Karpas-422 (cell line): ENCODE data around the gene SNRPN. TPM values are rescaled to one million over a fixed set of nuclear protein-coding genes. Genes with fewer than 3 reads are reported as not detected.
"Not testable (repeated sequence)": the region's sequence is repeated elsewhere in the genome, so short reads cannot be mapped to it uniquely, and the experiment has no call there.

Source experiments
- DNase-seq: peaks from one replicate; pipeline ENCODE4 v3.0.0-alpha.2; 2015
- H2AFZ ChIP-seq: fragments of 200-600 bp; sonication (generic); 2 replicates; pipeline ENCODE4 v1.6.1; 2014; ENCODE audit warnings: antibody characterized with exemption, low read length, mixed read lengths
- H3K27ac ChIP-seq: fragments of 200-600 bp; sonication (generic); 2 replicates; pipeline ENCODE4 v1.5.1; 2014; ENCODE audit warnings: mild to moderate bottlenecking, low read length, moderate library complexity
- H3K27me3 ChIP-seq: fragments of 200-600 bp; sonication (generic); 2 replicates; pipeline ENCODE4 v1.6.1; 2014; ENCODE audit warnings: low read length, mixed read lengths
- H3K36me3 ChIP-seq: fragments of 200-600 bp; sonication (generic); 2 replicates; pipeline ENCODE4 v1.6.1; 2014; ENCODE audit warnings: low read length, mixed read lengths; ENCODE audit not compliant: insufficient read depth
- H3K4me1 ChIP-seq: fragments of 200-600 bp; sonication (generic); 2 replicates; pipeline ENCODE4 v1.6.1; 2014; ENCODE audit warnings: mild to moderate bottlenecking, low read length, mixed read lengths
- H3K4me2 ChIP-seq: fragments of 200-600 bp; sonication (generic); 2 replicates; pipeline ENCODE4 v1.6.1; 2014; ENCODE audit warnings: low read length, low read depth, mild to moderate bottlenecking; ENCODE audit not compliant: poor library complexity, severe bottlenecking
- H3K4me3 ChIP-seq: fragments of 200-600 bp; sonication (generic); 2 replicates; pipeline ENCODE4 v1.5.1; 2014; ENCODE audit warnings: mild to moderate bottlenecking, antibody characterized with exemption, low read length, mixed read lengths
- H3K79me2 ChIP-seq: fragments of 200-600 bp; sonication (generic); 2 replicates; pipeline ENCODE4 v1.6.1; 2014; ENCODE audit warnings: mild to moderate bottlenecking, low read length, mixed read lengths
- H3K9ac ChIP-seq: fragments of 200-600 bp; sonication (generic); 2 replicates; pipeline ENCODE4 v1.6.0; 2014; ENCODE audit warnings: low read length
- H3K9me2 ChIP-seq: fragments of 200-600 bp; sonication (generic), shearing (Covaris generic); replicated peaks from 2 replicates; pipeline ENCODE4 v1.6.0; 2014; ENCODE audit warnings: mild to moderate bottlenecking, low read length, moderate library complexity; ENCODE audit not compliant: insufficient read depth
- H3K9me3 ChIP-seq: fragments of 300-700, 200-600 bp; sonication (generic); 2 replicates; pipeline ENCODE4 v1.6.1; 2014; ENCODE audit warnings: low read length, mixed read lengths
- H4K20me1 ChIP-seq: fragments of 200-600 bp; sonication (generic); 2 replicates; pipeline ENCODE4 v1.6.1; 2014; ENCODE audit warnings: mild to moderate bottlenecking, antibody characterized with exemption, low read length, low read depth; ENCODE audit not compliant: insufficient read depth
- total RNA-seq: library from RNA; depleted of rRNA; stranded (reverse); fragments of >200 nt; shearing (Covaris generic); gene quantifications from 2 replicates; pipeline ENCODE4 v1.2.3, GENCODE V29; 2014; ENCODE audit warnings: low replicate concordance

SNRPN gene
- total RNA-seq, 1 experiment from 2014 or later: 116 TPM

- not testable (repeated sequence) for H3K79me2 ChIP-seq, H3K27ac ChIP-seq, H3K27me3 ChIP-seq, H3K9me3 ChIP-seq, H3K4me2 ChIP-seq, H2AFZ ChIP-seq, H4K20me1 ChIP-seq, H3K9me2 ChIP-seq, H3K4me3 ChIP-seq, H3K9ac ChIP-seq, H3K4me1 ChIP-seq, DNase-seq
- H3K36me3 ChIP-seq: peaks cover 22% of the 10 kb centered on the region
These were observed 17.9 kb downstream of the SNRPN start for GRCh38 chr15:24972707-24973106.

GRCh38 chr15:24976932-24977331 lies 22.1 kb downstream of the SNRPN start:
- Histone ChIP-seq H3K36me3 (peaks cover 38% of the 10 kb centered on the region), H3K9me2 (no peaks in the 10 kb centered on the region), H3K79me2 (no peaks in the 10 kb centered on the region), H4K20me1 (no peaks in the 10 kb centered on the region), H2AFZ (no peak overlapping the region), H3K9me3 (peaks cover 7% of the 10 kb centered on the region; the same call in 1 of the 2 replicates), H3K9ac (no peak overlapping the region), H3K27ac (no peak overlapping the region), H3K4me1 (no peaks in the 10 kb centered on the region), H3K27me3 (no peaks in the 10 kb centered on the region), H3K4me3 (no peak overlapping the region), H3K4me2 (no peak overlapping the region)
- DNase-seq: no peak

- H3K9ac ChIP-seq: no peak overlapping the region
These were observed 22.9 kb downstream of the SNRPN start for GRCh38 chr15:24977686-24978085.

GRCh38 chr15:24985224-24985623 lies 30.4 kb downstream of the SNRPN start:
- H3K4me2 ChIP-seq: no peak overlapping the region
- no peaks in the 10 kb centered on the region for H4K20me1 ChIP-seq
- peaks cover 16% of the 10 kb centered on the region for H3K79me2 ChIP-seq
- H3K9me3 ChIP-seq: peaks cover 43% of the 10 kb centered on the region
- H3K4me3 ChIP-seq: no peak overlapping the region
- H3K27me3 ChIP-seq: no peaks in the 10 kb centered on the region
- no peak overlapping the region for H3K27ac ChIP-seq
- peaks cover 81% of the 10 kb centered on the region for H3K36me3 ChIP-seq
- H2AFZ ChIP-seq: no peak overlapping the region
- no peak for DNase-seq
- no peaks in the 10 kb centered on the region for H3K4me1 ChIP-seq
- no peaks in the 10 kb centered on the region for H3K9me2 ChIP-seq
- H3K9ac ChIP-seq: no peak overlapping the region

More at GRCh38 chr15:24977686-24978085, 22.9 kb downstream of the SNRPN start:
- Histone ChIP-seq H3K36me3 (peaks cover 46% of the 10 kb centered on the region), H3K4me2 (no peak overlapping the region), H3K27me3 (no peaks in the 10 kb centered on the region), H3K4me1 (no peaks in the 10 kb centered on the region), H3K9me3 (peaks cover 10% of the 10 kb centered on the region; the same call in 1 of the 2 replicates), H3K27ac (no peak overlapping the region), H2AFZ (no peak overlapping the region), H3K79me2 (no peaks in the 10 kb centered on the region), H3K9me2 (no peaks in the 10 kb centered on the region), H4K20me1 (no peaks in the 10 kb centered on the region), H3K4me3 (no peak overlapping the region)
- DNase-seq: no peak

- DNase-seq: no peak
- Histone ChIP-seq H3K9ac (no peak overlapping the region), H3K9me2 (no peaks in the 10 kb centered on the region), H3K4me2 (no peak overlapping the region), H2AFZ (no peak overlapping the region), H3K4me1 (no peaks in the 10 kb centered on the region), H3K36me3 (peaks cover 81% of the 10 kb centered on the region), H4K20me1 (no peaks in the 10 kb centered on the region), H3K27me3 (no peaks in the 10 kb centered on the region), H3K9me3 (peaks cover 48% of the 10 kb centered on the region), H3K79me2 (peaks cover 17% of the 10 kb centered on the region), H3K4me3 (no peak overlapping the region), H3K27ac (no peak overlapping the region)
These were observed 31.9 kb downstream of the SNRPN start for GRCh38 chr15:24986653-24987052.

GRCh38 chr15:25019434-25019833 lies 64.6 kb downstream of the SNRPN start:
- H3K9ac ChIP-seq: no peak overlapping the region
- H3K79me2 ChIP-seq: no peaks in the 10 kb centered on the region
- H3K36me3 ChIP-seq: peaks cover 31% of the 10 kb centered on the region
- no peaks in the 10 kb centered on the region for H4K20me1 ChIP-seq
- H2AFZ ChIP-seq: no peak overlapping the region
- no peaks in the 10 kb centered on the region for H3K27me3 ChIP-seq
- no peak overlapping the region for H3K27ac ChIP-seq
- no peak for DNase-seq
- no peaks in the 10 kb centered on the region for H3K4me1 ChIP-seq
- no peak overlapping the region for H3K4me2 ChIP-seq
- no peaks in the 10 kb centered on the region for H3K9me2 ChIP-seq
- H3K4me3 ChIP-seq: no peak overlapping the region
- peaks cover 33% of the 10 kb centered on the region for H3K9me3 ChIP-seq

- H3K4me2 ChIP-seq: no peak overlapping the region
- no peak overlapping the region for H3K4me3 ChIP-seq
- H3K27ac ChIP-seq: no peak overlapping the region
- no peaks in the 10 kb centered on the region for H3K4me1 ChIP-seq
- no peaks in the 10 kb centered on the region for H4K20me1 ChIP-seq
- H3K79me2 ChIP-seq: no peaks in the 10 kb centered on the region
- no peak overlapping the region for H2AFZ ChIP-seq
- peaks cover 34% of the 10 kb centered on the region for H3K9me3 ChIP-seq
- H3K9ac ChIP-seq: no peak overlapping the region
- no peak for DNase-seq
- H3K9me2 ChIP-seq: no peaks in the 10 kb centered on the region
- peaks cover 46% of the 10 kb centered on the region for H3K36me3 ChIP-seq
- H3K27me3 ChIP-seq: no peaks in the 10 kb centered on the region
These were observed 67.4 kb downstream of the SNRPN start for GRCh38 chr15:25022233-25022632.
